OCI-LY7 (cell line): Measurements from ENCODE around the gene WDR48.

Experiments used
- CTCF ChIP-seq: fragments of 200-600 bp; sonication (generic); conservative IDR thresholded peaks from 2 replicates; pipeline ENCODE4 v1.5.1; 2014; ENCODE audit warnings: mild to moderate bottlenecking, antibody characterized with exemption, low read length, moderate library complexity, mixed read lengths
- EZH2phosphoT487 ChIP-seq: fragments of 200-600 bp; sonication (generic); IDR thresholded peaks from 2 replicates; pipeline ENCODE4 v1.6.1; 2018; ENCODE audit warnings: low read depth, borderline replicate concordance, mild to moderate bottlenecking, mixed run types, antibody characterized with exemption, low read length, moderate library complexity, mixed read lengths

- no peak for TF ChIP-seq CTCF
- TF ChIP-seq EZH2phosphoT487, result no peak
Measured at GRCh38 chr3:39143051-39143885, 91.5 kb downstream of the WDR48 start.
